SK-N-SH (cell line): ENCODE results near the gene MATN4. TPM values are rescaled to one million over a fixed set of nuclear protein-coding genes. Genes with fewer than 3 reads are reported as not detected.

Experiments used
- CTCF ChIA-PET: fragments of 300-600, 350-600 bp; formaldehyde crosslinking; extraction: SDS; loops from one replicate; lab custom pipeline; 2021; lab: Yijun Ruan, JAX
- POLR2A ChIA-PET: fragments of 350-600 bp; sonication (Branson Sonifier 250); formaldehyde crosslinking; extraction: SDS; loops from one replicate; lab custom pipeline; 2020; ENCODE audit warnings: antibody characterized with exemption, inconsistent platforms; lab: Yijun Ruan, JAX
- DNase-seq: peaks from one replicate; pipeline ENCODE4 v3.0.0; 2012
- H2AFZ ChIP-seq: fragments of 200-600 bp; sonication (generic); 2 replicates; pipeline ENCODE4 v1.8.1; 2016; ENCODE audit warnings: antibody characterized with exemption, mild to moderate bottlenecking, low read depth
- H3F3A ChIP-seq: fragments of 200-600 bp; sonication (generic); replicated peaks from 2 replicates; pipeline ENCODE3; 2016; ENCODE audit warnings: antibody characterized with exemption, mild to moderate bottlenecking; ENCODE audit not compliant: insufficient read depth
- H3K27ac ChIP-seq, 2 experiments: fragments of 200-500 bp in 1 of 2; fragments of 200-600 bp in 1 of 2; sonication (Bioruptor generic) in 1 of 2; sonication (generic), shearing (Covaris generic) in 1 of 2; 2 replicates each; pipeline versions ENCODE4 v1.5.1 to v1.6.1; 2014 to 2016; ENCODE audit warnings: low read depth in 2 of 2, inconsistent platforms in 1 of 2, low read length in 1 of 2, mild to moderate bottlenecking in 1 of 2, mixed read lengths in 1 of 2
- H3K27me3 ChIP-seq: fragments of 200-600 bp; sonication (generic), shearing (Covaris generic); 2 replicates; pipeline ENCODE4 v1.6.1; 2016; ENCODE audit warnings: mixed run types; ENCODE audit not compliant: insufficient read depth
- H3K36me3 ChIP-seq, 2 experiments: fragments of 200-500 bp in 1 of 2; fragments of 200-600 bp in 1 of 2; sonication (Bioruptor generic) in 1 of 2; sonication (generic) in 1 of 2; replicated peaks in 1 of 2; 2 replicates each; pipeline versions ENCODE3 to v1.5.1; 2014 to 2016; ENCODE audit warnings: low read length in 1 of 2, mild to moderate bottlenecking in 1 of 2; ENCODE audit not compliant: insufficient read depth in 2 of 2, control insufficient read depth in 1 of 2
- H3K4me1 ChIP-seq, 2 experiments: fragments of 200-500 bp in 1 of 2; fragments of 200-600 bp in 1 of 2; sonication (Bioruptor generic) in 1 of 2; sonication (generic), shearing (Covaris generic) in 1 of 2; 2 replicates each; pipeline versions ENCODE4 v1.5.1 to v1.6.1; 2014 to 2016; ENCODE audit warnings: low read depth in 1 of 2, low read length in 1 of 2, mixed run types in 1 of 2; ENCODE audit not compliant: insufficient read depth in 2 of 2, control insufficient read depth in 1 of 2
- H3K4me2 ChIP-seq: fragments of 200-600 bp; sonication (generic), shearing (Covaris generic); 2 replicates; pipeline ENCODE4 v1.6.1; 2017; ENCODE audit warnings: mixed run types
- H3K4me3 ChIP-seq, 2 experiments: fragments of 200-500 bp in 1 of 2; fragments of 200-600 bp in 1 of 2; sonication (Bioruptor generic) in 1 of 2; sonication (generic), shearing (Covaris generic) in 1 of 2; 2 replicates each; pipeline versions ENCODE4 v1.5.1 to v1.8.1; 2014 to 2016; ENCODE audit warnings: low read depth in 2 of 2, inconsistent platforms in 1 of 2, low read length in 1 of 2, mild to moderate bottlenecking in 1 of 2, mixed read lengths in 1 of 2, moderate library complexity in 1 of 2
- H3K79me2 ChIP-seq: fragments of 200-600 bp; sonication (generic); 2 replicates; pipeline ENCODE4 v1.8.1; 2017; ENCODE audit warnings: mild to moderate bottlenecking; ENCODE audit not compliant: insufficient read depth
- H3K9ac ChIP-seq: fragments of 200-600 bp; sonication (generic); 2 replicates; pipeline ENCODE4 v1.6.1; 2017; ENCODE audit warnings: mixed run types
- H3K9me2 ChIP-seq: fragments of 200-600 bp; sonication (generic); 2 replicates; pipeline ENCODE4 v1.6.1; 2017; ENCODE audit warnings: mixed run types
- H3K9me3 ChIP-seq: fragments of 200-600 bp; sonication (generic); 2 replicates; pipeline ENCODE4 v1.6.1; 2017; ENCODE audit warnings: mixed run types, mild to moderate bottlenecking, moderate library complexity
- H4K20me1 ChIP-seq: fragments of 200-600 bp; sonication (generic); 2 replicates; pipeline ENCODE4 v1.6.1; 2017; ENCODE audit warnings: mild to moderate bottlenecking, mixed run types; ENCODE audit not compliant: insufficient read depth
- ELF1 ChIP-seq: IDR thresholded peaks from 2 replicates; pipeline ENCODE4 v1.4.0; 2012
- EZH2phosphoT487 ChIP-seq: fragments of 200-600 bp; sonication (generic); IDR thresholded peaks from 2 replicates; pipeline ENCODE4 v1.6.1; 2017; ENCODE audit warnings: low read depth, mixed run types, mild to moderate bottlenecking, antibody characterized with exemption, moderate library complexity, borderline replicate concordance
- FOXJ3 ChIP-seq: sonication (generic); formaldehyde crosslinking; IDR thresholded peaks from 2 replicates; pipeline ENCODE4 v1.5.1; 2020; ENCODE audit warnings: mild to moderate bottlenecking, missing genetic modification reagents
- IRF3 ChIP-seq: fragments of 150-350 bp; IDR thresholded peaks from 2 replicates; pipeline ENCODE4 v1.6.1; 2016; ENCODE audit warnings: mild to moderate bottlenecking, low read depth, low read length
- MAX ChIP-seq: IDR thresholded peaks from 2 replicates; pipeline ENCODE4 v1.4.0; 2012; ENCODE audit warnings: low read depth
- MXI1 ChIP-seq: IDR thresholded peaks from 2 replicates; pipeline ENCODE4 v1.6.1; 2012; ENCODE audit warnings: mild to moderate bottlenecking, low read depth, low read length, improper control_type of control experiment
- NRF1 ChIP-seq: IDR thresholded peaks from 2 replicates; pipeline ENCODE4 v1.6.1; 2012; ENCODE audit warnings: low read depth, mild to moderate bottlenecking, low read length
- PBX3 ChIP-seq: IDR thresholded peaks from 2 replicates; pipeline ENCODE4; 2012
- RCOR1 ChIP-seq: fragments of 150-350 bp; IDR thresholded peaks from 2 replicates; pipeline ENCODE4 v1.6.1; 2017; ENCODE audit warnings: antibody characterized with exemption, low read length
- RXRA ChIP-seq: IDR thresholded peaks from 2 replicates; pipeline ENCODE4 v1.4.0; 2012; ENCODE audit warnings: low read depth, mild to moderate bottlenecking, borderline replicate concordance
- USF1 ChIP-seq: IDR thresholded peaks from 2 replicates; pipeline ENCODE4 v1.4.0; 2012; ENCODE audit warnings: low read depth, borderline replicate concordance
- USF2 ChIP-seq: fragments of 150-350 bp; IDR thresholded peaks from 2 replicates; pipeline ENCODE4 v1.6.1; 2017; ENCODE audit warnings: antibody characterized with exemption, low read length, low read depth, borderline replicate concordance
- WGBS: methylation state at CpG from one replicate; pipeline ENCODE4 v1.1.6; 2017; ENCODE audit warnings: low lambda C conversion rate; 5-methylcytosine and 5-hydroxymethylcytosine counted together
- polyA plus RNA-seq, 3 experiments: library from polyadenylated mRNA; depleted of rRNA; stranded (reverse); fragments of >200 nt; gene quantifications; 2 replicates each; pipeline ENCODE4 v1.2.3, GENCODE V29; 2012

The MATN4 gene
- polyA plus RNA-seq, 1 of the 3 experiments (the other 2 are of a cell fraction): 0.16 TPM

- no peaks in the 10 kb centered on the region for H4K20me1 ChIP-seq
- H3K4me3 ChIP-seq: no peak overlapping the region
- WGBS: 21% methylated on average over 3 of the region's 3 CpGs
- H3K79me2 ChIP-seq: no peaks in the 10 kb centered on the region
- CTCF ChIA-PET: interaction anchor here (0.9 to 2.5 kb wide), 2 partner anchors 21 to 25 kb away, joined by 5 to 13 read pairs; no protein-coding TSS in a partner anchor
- POLR2A ChIA-PET: no interaction called here
- H2AFZ ChIP-seq: no peak overlapping the region
- no peak overlapping the region for H3K27ac ChIP-seq
- H3K36me3 ChIP-seq: no peaks in the 10 kb centered on the region
- H3K9me2 ChIP-seq: no peaks in the 10 kb centered on the region
- no peak for DNase-seq
- no peaks in the 10 kb centered on the region for H3F3A ChIP-seq
- H3K9ac ChIP-seq: no peak overlapping the region
- H3K9me3 ChIP-seq: no peaks in the 10 kb centered on the region
- TF ChIP-seq PBX3: no peak
- no peak for TF ChIP-seq MAX
- no peak for TF ChIP-seq FOXJ3
- no peak for TF ChIP-seq USF2
- TF ChIP-seq MXI1: no peak
- no peak for TF ChIP-seq NRF1
- TF ChIP-seq RXRA: no peak
- no peaks in the 10 kb centered on the region for H3K4me1 ChIP-seq
- H3K27me3 ChIP-seq: peaks cover 7% of the 10 kb centered on the region; the same call in 1 of the 2 replicates
- H3K4me2 ChIP-seq: no peak overlapping the region
Measured at GRCh38 chr20:45269056-45269455, 39.0 kb downstream of the MATN4 start.

- 36% methylated on average over 3 of the region's 3 CpGs for WGBS
- TF ChIP-seq RCOR1 (no peak), NRF1 (no peak), IRF3 (no peak), USF1 (no peak), MAX (no peak), EZH2phosphoT487 (no peak), MXI1 (no peak), USF2 (no peak), ELF1 (no peak), FOXJ3 (no peak)
- no peaks in the 10 kb centered on the region for H3F3A ChIP-seq
- H3K27me3 ChIP-seq: peaks cover 7% of the 10 kb centered on the region; the same call in 1 of the 2 replicates
- H4K20me1 ChIP-seq: no peaks in the 10 kb centered on the region
- H3K9ac ChIP-seq: no peak overlapping the region
- no peaks in the 10 kb centered on the region for H3K9me2 ChIP-seq
- H3K4me3 ChIP-seq: no peak overlapping the region
- H3K4me1 ChIP-seq: no peaks in the 10 kb centered on the region
- H3K79me2 ChIP-seq: no peaks in the 10 kb centered on the region
- H3K27ac ChIP-seq: no peak overlapping the region
- H2AFZ ChIP-seq: no peak overlapping the region
- H3K4me2 ChIP-seq: no peak overlapping the region
- ChIA-PET CTCF (interaction anchor here (0.9 to 2.5 kb wide), 2 partner anchors 22 to 25 kb away, joined by 5 to 13 read pairs; no protein-coding TSS in a partner anchor), POLR2A (no interaction called here)
- no peaks in the 10 kb centered on the region for H3K9me3 ChIP-seq
- DNase-seq: no peak
- H3K36me3 ChIP-seq: no peaks in the 10 kb centered on the region
Measured at GRCh38 chr20:45268531-45268930, 39.6 kb downstream of the MATN4 start.
